HUDEP-2 (cell line): Measurements from ENCODE around the gene NAA35.
A peak's percentile ranks its signal among the peaks of the same experiment; 100 is the strongest.
"Not testable (repeated sequence)": the region's sequence is repeated elsewhere in the genome, so short reads cannot be mapped to it uniquely, and the experiment has no call there.

Experiments
- DNase-seq, 76 experiments: peaks; one replicate each; lab custom pipeline; 2025; ENCODE audit not compliant: unreplicated experiment in 76 of 76; lab: John Stamatoyannopoulos, UW

The NAA35 gene

DNA sequence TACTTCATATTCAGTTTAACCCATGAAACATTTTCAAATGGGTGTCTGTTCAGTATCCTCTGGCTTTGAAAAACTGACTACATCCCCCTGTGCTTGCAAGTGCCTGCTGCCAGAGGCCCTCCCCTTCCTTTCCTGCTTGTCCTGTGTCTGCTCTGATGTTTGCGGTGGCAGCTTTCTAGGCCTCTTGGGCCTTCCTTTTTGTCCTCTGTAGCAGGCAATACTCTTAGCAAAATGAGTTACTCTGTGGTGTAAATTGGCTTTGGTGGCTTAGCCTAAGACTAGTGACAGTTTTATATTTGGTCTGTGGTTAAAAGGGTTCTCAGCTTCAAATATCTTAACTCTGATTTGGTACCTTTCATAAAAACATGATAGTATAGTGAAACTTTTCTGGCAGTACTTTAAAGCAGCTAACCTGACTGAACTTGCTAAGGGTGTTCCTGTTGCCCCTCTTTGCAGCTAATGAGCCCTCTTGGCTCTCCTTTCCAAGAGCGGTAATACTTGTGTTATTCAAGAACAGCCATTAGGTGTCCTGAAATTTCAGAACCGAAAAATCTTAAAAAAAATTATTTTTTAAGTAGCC lies 81.8 kb downstream of the NAA35 start:
- DNase-seq, result no peak

DNA sequence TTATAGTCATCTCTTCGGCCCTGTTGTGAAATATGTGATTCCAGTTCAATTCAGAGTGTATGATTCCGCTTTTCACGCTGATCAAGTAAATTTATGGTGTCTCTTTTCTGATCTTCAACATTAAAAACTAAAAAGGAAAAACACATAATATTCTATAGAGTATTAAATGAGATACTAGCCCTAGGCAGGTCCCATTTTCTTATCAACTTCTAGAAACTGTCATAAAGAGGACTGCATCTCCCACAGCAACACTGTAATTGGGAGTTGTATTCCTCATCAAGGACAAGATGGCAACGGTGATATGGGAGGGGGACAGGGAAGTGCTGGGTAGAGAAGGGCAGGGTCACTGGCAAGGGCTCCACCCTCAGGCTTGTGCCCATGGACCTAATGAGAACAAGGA lies 86.8 kb downstream of the NAA35 start:
- DNase-seq, result peak in 1 of 76 experiments; percentile 3

GRCh38 chr9:86034863-86035734 lies 94.2 kb downstream of the NAA35 start:
- DNase-seq, result peak in 43 of 76 experiments; percentile 3 to 58 (median 30)

- no peak for DNase-seq
Measured at GRCh38 chr9:86035827-86036440, 95.0 kb downstream of the NAA35 start.

GRCh38 chr9:86036555-86036954 lies 95.6 kb downstream of the NAA35 start:
- no peak for DNase-seq

DNA sequence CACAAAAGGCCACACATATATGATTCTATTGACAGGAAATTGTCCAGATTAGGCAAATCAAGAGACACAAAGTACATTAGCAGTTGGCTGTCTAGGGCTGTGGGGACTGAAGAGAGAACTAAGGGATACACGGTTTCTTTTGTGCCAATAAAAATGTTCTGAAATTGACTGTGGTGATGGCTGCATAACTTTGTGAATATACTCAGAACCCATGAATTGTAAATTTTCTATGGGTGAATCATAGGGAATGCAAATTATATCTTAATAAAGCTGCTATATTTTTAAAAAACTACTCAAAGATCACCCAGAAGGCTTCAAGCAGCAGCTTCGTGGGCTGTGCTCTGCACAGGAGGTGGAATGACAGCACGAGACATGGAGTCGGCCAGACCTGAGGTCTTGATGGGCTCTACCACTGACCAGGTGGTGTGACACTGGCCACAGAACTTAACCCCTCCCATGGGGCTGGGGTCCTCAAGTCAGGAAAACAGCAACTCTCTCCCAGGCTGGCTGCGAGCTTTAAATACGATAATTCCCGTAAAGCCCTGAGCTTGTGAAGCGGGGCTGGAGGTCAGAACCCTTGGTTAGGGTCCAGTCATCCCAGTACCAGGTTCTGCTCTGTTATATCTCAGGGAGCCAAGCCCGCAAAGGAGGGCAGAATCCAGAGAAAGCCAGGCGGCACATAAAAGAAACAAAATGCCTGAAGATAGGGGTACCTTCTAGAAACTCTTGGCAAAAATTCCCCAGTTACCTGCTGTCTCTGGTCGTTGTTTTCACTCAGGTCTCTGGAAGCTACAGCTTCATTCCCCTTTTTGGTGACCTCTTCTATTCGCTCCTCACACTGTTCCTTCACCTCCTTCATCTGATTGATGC lies 99.3 kb downstream of the NAA35 start:
- DNase-seq, result no peak

GRCh38 chr9:86040861-86041155 lies 99.9 kb downstream of the NAA35 start:
- no peak for DNase-seq

DNA sequence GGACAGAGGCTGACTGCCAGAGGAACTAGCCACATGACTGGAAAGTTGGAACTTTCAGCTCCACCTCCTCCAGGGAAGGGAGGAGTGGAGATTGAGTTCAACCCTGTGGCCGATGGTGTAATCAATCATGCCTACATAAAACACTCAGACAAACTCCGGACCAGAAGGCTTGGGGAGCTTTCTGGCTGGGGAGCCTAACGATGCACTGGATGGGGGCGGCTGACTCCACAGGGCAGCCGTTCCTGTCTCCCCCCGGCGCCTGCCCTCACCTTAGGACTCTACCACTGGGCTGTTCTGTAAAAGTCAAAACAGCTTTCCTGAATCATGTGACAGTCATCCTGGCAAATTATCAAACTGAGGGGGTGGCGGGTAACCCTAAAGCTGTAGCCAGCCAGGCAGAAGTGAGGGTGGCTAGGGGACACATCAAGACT lies 100.4 kb downstream of the NAA35 start:
- no peak for DNase-seq

DNA sequence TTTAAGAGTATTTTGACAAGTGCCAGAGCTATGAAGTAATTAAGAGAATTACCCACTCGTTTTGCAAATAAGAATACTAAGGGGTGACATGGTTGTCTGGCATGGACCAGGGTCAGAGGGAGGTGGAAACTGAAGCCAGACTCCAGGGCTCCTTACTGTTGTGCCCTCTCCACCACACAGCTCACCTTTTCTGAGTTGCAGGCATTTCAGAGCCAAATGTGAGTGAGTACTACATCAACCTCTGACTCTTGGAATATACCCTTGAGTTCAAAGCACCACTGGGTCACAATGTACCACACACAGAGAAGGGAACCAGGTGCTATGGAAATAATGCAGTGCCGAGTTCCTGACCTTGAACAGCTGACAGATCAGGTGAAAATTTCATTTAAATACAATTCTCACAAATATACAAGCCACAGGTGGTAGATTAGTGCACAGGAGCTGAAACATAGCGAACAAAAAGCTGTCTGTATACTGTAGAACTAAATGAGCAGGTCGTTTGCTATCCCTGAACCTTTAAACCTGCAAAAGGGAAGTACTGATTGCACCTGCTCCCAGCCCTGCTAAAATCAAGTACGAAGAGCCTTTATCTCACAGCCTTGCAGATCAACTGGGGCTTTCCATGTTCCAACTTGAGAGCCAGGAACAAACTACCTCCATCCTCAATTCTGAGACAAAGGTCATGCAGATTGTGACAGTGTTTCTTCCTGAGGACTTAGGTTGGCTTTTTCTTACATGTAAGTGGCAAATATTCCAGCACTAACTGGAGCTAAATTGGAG lies 101.4 kb downstream of the NAA35 start:
- DNase-seq, result no peak

- DNase-seq, result no peak
Measured at GRCh38 chr9:86043586-86043985, 102.6 kb downstream of the NAA35 start.

DNA sequence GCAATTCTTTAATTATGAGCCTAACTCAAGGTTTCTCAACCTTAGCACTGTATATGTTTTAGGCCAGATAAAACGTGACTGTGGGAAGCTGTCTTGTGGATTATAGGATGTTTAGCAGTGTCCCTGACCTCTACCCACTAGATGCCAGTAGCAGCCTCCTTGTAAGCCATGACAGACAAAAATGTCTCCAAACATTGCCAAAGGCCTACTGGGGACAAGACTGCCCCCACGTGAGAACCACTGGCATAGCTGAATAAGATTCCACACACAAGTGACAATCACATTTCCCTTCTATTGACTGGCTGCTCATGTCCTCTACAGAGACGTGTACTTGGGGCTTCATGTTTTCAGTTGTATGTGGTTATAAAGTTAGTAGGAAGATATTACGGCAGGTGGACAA lies 103.1 kb downstream of the NAA35 start:
- peak in 40 of 76 experiments; percentile 1 to 63 (median 24) for DNase-seq

- no peak for DNase-seq
Measured at GRCh38 chr9:86045654-86046053, 104.7 kb downstream of the NAA35 start.

DNA sequence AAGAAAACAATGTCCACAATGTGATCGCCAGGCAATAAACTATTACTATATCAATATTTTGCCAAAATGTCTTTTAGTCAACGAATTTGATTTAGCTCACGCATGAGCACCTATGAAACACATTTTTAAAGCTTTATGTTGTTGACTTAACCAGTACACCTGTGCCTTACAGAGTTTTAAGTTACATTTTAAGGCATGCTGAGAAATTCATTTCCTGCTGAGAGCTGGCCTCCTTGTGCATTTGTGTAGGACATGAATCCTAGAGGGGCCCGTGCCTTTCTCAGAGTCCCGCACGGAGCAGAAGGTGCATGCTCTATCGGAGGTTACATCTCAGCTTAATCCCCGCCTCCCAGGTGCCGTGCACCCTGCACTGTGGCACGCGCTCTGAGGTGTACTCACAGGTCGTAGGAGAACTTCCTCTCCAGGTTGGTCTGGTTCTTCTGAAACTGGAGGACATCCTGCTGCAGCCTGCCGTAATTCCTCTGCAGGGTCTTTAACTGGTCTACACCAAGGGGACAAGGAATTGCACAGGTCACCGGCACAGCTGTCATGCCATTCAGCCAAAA lies 105.2 kb downstream of the NAA35 start:
- DNase-seq, result no peak

DNA sequence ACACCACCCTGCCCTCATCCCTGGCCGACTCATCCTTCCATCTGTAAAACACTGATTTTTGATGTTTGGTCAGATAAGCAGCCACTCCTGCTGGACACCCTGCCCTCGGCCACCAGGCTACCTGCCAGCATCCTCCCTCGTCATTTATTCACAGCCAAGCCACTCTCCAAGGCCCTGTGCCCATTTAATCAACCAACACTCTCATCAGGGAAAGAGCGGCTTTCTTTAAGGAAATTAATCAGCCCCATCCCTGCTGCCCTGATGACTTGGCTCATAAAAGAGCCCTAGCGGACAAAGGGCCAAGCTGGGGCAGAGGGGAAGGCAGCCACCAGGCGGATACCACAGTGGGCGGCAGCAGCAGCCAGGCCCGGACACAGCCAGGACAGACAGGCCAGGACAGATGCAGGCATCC lies 106.0 kb downstream of the NAA35 start:
- DNase-seq, result no peak

DNA sequence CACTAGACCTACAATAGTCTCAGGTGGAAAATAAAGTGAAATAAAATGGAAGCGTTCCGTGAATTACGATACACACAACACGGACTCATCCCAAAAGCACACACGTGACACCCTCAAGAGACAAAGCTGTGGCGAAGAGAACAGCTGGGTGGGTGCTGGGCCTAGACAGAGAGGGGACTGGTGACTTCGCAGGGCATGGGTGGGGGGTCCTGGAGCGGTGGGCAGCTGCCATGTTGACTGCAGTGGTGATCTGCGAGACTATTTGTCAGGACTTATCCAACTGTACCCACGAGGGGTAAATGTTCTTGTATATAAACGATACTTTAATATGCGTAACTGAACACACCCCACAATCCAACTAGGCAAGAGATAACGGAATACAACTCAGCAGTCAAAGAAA lies 106.4 kb downstream of the NAA35 start:
- DNase-seq, result no peak

DNA sequence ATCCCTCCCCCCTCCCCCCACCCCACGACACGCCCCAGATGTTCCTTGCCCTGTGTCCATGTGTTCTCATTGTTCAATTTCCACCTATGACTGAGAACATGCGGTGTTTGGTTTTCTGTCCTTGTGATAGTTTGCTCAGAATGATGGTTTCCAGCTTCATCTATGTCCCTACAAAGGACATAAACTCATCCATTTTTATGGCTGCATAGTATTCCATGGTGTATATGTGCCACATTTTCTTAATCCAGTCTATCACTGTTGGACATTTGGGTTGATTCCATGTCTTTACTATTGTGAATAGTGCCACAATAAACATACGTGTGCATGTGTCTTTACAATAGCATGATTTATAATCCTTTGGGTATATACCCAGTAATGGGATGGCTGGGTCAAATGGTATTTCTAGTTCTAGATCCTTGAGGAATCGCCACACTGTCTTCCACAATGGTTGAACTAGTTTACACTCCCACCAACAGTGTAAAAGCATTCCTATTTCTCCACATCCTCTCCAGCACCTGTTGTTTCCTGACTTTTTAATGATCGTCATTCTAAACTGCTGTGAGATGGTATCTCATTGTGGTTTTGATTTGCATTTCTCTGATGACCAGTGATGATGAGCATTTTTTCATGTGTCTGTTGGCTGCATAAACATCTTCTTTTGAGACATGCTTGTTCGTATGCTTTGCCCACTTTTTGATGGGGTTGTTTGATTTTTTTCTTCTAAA lies 107.2 kb downstream of the NAA35 start:
- DNase-seq, result not testable (repeated sequence)

DNA sequence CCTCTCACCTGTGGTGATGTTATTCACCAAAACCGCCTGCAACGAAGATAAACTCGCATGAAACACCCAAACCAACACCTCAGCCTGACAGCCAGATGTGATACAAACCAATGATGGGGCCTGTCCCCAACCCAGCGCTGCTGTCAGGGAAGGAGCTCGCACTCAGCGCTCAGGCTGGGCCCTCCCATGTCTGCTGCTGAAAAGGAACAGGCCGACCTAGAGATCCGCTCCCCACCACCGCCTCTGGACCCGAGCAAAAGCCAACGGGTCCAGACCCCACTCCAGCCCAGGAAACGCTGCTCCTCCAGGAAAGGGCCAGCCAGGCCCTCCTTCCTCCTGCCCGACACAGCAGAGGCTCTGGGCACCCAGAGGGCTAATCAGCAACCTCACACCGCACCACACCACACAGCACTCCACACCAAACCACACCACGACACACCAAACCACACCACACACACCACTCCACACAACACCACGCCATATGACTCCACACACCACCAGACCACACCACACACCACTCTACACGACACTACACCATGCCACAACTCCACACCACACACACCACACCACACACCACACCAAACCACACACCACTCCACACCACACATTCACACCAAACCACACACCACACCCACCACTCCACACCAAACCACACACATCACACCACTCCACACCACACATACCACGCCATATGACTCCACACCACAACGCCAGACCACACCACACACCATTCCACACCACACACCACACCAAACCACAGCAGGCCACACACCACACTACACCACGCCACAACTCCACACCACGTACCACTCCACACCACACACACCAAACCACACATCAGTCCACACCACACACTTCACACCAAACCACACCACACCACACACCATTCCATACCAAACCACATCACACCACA lies 111.9 kb downstream of the NAA35 start:
- no peak for DNase-seq

- no peak for DNase-seq
Measured at GRCh38 chr9:86054695-86055094, 113.7 kb downstream of the NAA35 start.
